NOMO-1 treated with dmso at 0.1 percent for 144 hours (cell line): Measurements from ENCODE around the gene CEACAM5.

Experiments used
- DNase-seq: peaks from one replicate; lab custom pipeline; 2025; ENCODE audit not compliant: unreplicated experiment; lab: John Stamatoyannopoulos, UW

The CEACAM5 gene

DNA sequence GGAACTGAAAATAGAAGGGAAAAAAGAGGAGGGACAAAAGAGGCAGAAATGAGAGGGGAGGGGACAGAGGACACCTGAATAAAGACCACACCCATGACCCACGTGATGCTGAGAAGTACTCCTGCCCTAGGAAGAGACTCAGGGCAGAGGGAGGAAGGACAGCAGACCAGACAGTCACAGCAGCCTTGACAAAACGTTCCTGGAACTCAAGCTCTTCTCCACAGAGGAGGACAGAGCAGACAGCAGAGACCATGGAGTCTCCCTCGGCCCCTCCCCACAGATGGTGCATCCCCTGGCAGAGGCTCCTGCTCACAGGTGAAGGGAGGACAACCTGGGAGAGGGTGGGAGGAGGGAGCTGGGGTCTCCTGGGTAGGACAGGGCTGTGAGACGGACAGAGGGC is at the start of gene CEACAM5:
Gene CEACAM5, plus strand, starts transcription at position 146 of the 400 bp plus-strand sequence. Its CDS starts 106 bp downstream, at position 252.
- DNase-seq, result no peak

DNA sequence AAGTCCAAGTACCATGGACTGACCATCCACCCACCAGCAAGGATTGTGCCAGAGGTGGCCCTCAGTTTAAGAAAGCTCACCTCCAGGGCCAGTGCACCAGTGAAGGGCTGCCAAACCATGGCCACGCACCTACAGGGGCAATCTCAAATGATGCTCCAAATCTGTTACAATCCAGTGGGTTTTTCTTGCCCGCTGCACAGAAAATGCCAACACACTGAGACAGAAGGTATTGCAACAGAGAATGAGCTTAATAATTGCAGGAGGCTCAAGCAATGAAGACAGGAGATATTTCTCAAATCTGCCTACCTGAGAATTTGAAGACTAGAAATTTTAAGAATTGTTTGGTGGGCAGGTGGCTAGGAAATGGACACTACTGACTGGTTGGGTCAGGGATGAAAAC is 42.4 kb upstream of the CEACAM5 start:
- DNase-seq, result no peak

GRCh38 chr19:41668315-41668714 is 40.1 kb upstream of the CEACAM5 start:
- DNase-seq, result no peak

DNA sequence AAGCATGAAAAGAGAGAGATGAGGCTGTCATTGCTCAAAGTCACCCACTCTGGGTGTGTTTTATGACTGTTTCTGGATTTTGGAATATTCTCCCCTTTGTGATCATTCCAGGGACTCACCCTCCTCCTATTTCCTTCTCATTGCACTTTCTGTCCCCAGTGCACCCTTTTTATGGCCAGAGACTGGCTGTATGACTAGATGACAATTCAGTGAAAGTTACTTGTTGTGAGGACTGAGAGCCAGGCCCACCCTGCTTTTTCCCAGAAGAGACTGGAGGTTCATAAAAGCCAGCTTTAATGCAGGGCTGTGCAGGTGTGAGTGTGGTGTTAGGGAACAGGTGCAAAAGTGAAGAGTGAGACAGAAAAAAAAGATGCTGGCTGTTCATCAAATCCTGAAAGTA is 37.7 kb upstream of the CEACAM5 start:
- DNase-seq, result no peak

GRCh38 chr19:41671486-41671885 is 36.9 kb upstream of the CEACAM5 start:
- DNase-seq, result no peak

- no peak for DNase-seq
Observed at GRCh38 chr19:41682437-41682836, 26.0 kb upstream of the CEACAM5 start.

DNA sequence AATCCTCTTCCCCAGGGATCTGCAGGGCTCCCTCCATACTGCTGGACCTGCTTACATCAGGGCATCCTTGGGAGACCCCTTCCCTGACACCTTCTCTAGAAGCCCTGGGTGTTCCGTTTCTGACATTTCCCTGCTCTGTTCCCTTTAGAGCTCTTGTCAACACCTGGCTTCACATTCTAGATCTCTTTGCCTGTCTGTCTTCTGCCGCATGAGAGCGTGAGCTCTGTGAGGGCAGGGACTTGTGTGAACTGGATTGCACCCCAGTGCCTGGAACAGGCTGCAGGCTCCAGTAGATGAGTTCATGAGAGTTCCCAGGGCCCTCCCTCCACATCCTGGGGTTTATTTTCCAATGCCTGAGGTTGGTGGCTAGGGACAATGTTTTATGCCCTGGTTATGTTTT is 21.0 kb upstream of the CEACAM5 start:
- DNase-seq, result no peak

GRCh38 chr19:41688098-41688497 is 20.3 kb upstream of the CEACAM5 start, which contains the start of gene CEACAM7:
CEACAM7 (minus strand) TSS chr19:41688270; CDS start chr19:41688165, 105 bp downstream.
- DNase-seq, result no peak

DNA sequence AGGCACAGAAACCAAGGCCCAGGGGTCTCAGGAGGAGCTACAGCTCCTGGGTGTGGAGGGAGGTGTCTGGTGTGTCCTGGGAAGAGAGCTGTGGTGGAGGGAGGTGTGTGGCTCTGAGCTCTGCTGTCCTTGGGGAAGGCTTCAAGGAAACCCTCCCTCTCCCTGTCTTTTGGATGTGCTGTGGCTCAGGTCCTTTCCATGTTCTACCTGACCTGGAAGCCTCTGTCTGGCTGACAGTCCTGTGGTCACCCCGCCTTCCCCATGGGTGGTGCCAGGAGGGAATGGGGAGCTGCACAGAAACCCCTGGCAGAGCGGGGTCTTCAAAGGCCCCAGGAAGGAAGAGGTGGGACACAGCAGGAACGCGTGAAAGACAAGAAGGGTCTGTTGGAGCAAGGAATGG is 19.7 kb upstream of the CEACAM5 start:
- DNase-seq, result no peak

DNA sequence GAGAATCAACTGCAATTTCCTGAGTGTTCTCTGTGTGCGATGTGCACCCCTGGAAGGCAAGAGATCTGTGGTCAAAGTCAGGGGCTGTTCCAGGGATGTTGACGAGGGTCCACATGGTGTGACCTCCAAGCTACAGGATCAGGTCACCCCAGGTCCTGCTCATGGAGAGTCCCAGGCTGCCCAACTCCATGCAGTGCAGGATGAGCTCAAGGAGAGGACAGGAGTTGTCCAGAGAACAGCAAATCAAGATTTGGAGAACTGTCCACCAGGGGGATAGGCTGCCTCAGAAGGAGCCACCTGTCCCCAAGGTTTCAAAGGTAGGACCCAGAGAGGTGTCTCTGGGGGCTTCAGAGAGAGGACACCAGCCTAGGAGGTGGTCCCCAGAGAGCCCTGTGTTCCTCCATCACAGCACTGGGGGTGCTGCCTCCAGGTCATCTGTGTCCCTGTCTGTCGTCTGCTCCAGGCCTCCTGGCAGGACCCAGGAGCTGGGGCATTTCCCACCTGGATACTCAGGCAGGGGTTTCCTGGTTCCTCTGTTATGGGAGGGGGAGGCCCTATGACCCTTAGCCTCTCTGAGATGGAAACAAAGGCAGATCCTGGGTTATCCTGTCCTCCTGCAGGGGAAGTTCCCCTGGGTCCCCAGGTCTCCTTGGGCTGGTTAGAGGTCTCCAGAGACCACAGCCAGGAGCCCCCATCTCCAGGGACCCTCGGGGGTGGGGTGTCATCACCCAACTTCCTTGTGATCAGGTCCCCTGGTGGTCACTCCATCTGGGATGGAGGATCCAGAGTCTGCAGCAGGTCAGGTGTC is 18.2 kb upstream of the CEACAM5 start:
- DNase-seq, result no peak

GRCh38 chr19:41690801-41691065 is 17.7 kb upstream of the CEACAM5 start:
- DNase-seq, result no peak

DNA sequence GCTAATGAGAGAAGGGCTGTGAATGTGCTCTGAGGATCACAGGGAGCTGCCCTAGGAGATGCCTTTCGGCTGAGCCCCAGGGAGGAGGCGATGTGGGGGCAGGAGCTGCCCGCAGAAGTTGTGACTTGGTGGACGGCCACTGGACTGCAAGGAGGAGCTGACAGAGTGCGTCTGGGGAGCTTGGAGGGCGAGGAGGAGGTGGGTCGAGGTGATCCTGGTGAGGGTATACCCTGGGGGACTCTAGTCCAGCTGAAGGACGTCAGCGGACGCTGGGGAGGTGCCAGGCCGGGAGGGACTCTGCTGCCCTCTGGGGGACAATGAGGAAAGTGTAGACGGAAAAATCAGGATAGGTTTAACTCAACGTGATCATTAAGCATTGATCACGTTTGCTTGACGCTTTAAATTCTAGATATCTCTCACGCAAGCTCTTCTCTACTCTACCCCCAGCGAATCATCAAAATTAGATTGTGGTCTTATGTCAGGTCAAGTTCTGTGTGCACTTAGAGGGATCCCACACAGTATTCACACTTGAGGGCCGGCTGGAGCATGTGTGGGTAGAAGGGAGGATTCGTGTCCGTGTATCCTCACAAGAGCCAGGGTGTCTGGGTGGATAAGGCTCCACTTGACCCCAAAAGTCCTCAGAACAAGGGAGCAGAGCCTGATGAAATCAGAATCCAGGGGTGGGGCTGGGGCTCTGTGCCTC is 17.0 kb upstream of the CEACAM5 start:
- DNase-seq, result no peak

GRCh38 chr19:41694196-41694595 is 14.2 kb upstream of the CEACAM5 start:
- no peak for DNase-seq

- no peak for DNase-seq
Observed at GRCh38 chr19:41694831-41695635, 13.4 kb upstream of the CEACAM5 start.

DNA sequence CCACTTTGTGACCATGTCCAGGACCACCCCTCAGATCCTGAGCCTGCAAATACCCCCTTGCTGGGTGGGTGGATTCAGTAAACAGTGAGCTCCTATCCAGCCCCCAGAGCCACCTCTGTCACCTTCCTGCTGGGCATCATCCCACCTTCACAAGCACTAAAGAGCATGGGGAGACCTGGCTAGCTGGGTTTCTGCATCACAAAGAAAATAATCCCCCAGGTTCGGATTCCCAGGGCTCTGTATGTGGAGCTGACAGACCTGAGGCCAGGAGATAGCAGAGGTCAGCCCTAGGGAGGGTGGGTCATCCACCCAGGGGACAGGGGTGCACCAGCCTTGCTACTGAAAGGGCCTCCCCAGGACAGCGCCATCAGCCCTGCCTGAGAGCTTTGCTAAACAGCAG is 12.7 kb upstream of the CEACAM5 start:
- DNase-seq, result no peak

DNA sequence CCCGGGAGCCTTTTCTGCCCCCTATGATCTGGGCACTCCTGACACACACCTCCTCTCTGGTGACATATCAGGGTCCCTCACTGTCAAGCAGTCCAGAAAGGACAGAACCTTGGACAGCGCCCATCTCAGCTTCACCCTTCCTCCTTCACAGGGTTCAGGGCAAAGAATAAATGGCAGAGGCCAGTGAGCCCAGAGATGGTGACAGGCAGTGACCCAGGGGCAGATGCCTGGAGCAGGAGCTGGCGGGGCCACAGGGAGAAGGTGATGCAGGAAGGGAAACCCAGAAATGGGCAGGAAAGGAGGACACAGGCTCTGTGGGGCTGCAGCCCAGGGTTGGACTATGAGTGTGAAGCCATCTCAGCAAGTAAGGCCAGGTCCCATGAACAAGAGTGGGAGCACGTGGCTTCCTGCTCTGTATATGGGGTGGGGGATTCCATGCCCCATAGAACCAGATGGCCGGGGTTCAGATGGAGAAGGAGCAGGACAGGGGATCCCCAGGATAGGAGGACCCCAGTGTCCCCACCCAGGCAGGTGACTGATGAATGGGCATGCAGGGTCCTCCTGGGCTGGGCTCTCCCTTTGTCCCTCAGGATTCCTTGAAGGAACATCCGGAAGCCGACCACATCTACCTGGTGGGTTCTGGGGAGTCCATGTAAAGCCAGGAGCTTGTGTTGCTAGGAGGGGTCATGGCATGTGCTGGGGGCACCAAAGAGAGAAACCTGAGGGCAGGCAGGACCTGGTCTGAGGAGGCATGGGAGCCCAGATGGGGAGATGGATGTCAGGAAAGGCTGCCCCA is 11.8 kb upstream of the CEACAM5 start:
- no peak for DNase-seq

- DNase-seq, result no peak
Observed at GRCh38 chr19:41697198-41697855, 11.1 kb upstream of the CEACAM5 start.

DNA sequence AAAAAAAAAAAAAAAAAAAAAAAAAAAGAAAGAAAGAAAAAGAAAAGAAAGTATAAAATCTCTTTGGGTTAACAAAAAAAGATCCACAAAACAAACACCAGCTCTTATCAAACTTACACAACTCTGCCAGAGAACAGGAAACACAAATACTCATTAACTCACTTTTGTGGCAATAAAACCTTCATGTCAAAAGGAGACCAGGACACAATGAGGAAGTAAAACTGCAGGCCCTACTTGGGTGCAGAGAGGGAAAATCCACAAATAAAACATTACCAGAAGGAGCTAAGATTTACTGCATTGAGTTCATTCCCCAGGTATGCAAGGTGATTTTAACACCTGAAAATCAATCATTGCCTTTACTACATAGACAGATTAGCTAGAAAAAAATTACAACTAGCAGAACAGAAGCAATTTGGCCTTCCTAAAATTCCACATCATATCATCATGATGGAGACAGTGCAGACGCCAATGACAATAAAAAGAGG is 9.6 kb upstream of the CEACAM5 start:
- DNase-seq, result peak; percentile 72

GRCh38 chr19:41699231-41699967 is 9.0 kb upstream of the CEACAM5 start:
- no peak for DNase-seq

DNA sequence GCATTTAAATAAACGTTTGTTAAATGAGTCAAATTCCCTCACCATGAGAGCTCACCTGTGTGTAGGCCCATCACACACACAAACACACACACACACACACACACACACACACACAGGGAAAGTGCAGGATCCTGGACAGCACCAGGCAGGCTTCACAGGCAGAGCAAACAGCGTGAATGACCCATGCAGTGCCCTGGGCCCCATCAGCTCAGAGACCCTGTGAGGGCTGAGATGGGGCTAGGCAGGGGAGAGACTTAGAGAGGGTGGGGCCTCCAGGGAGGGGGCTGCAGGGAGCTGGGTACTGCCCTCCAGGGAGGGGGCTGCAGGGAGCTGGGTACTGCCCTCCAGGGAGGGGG is 8.5 kb upstream of the CEACAM5 start:
- no peak for DNase-seq
